GM12874 (cell line): ENCODE data around the gene FOS.

Source experiments
- CTCF ChIP-seq: IDR thresholded peaks from 2 replicates; pipeline ENCODE4 v1.5.1; 2011; ENCODE audit warnings: low read depth, mild to moderate bottlenecking, control low read depth, low read length, moderate library complexity; ENCODE audit not compliant: insufficient read depth

FOS gene

GRCh38 chr14:75312341-75312740, 33.7 kb downstream of the FOS start:
- no peak for TF ChIP-seq CTCF

GRCh38 chr14:75313294-75313693, 34.7 kb downstream of the FOS start:
- no peak for TF ChIP-seq CTCF

- TF ChIP-seq CTCF = no peak
Observed at GRCh38 chr14:75315144-75315543, 36.5 kb downstream of the FOS start.

GRCh38 chr14:75317148-75317547, 38.5 kb downstream of the FOS start:
- TF ChIP-seq CTCF = no peak

GRCh38 chr14:75318353-75318752, 39.7 kb downstream of the FOS start:
- TF ChIP-seq CTCF = no peak

- TF ChIP-seq CTCF = no peak
Observed at GRCh38 chr14:75319021-75319420, 40.4 kb downstream of the FOS start.

GRCh38 chr14:75320196-75320595, 41.6 kb downstream of the FOS start:
- no peak for TF ChIP-seq CTCF

- TF ChIP-seq CTCF = no peak
Observed at GRCh38 chr14:75322746-75323145, 44.1 kb downstream of the FOS start.
